Frontal cortex (tissue), 4 donors: Measurements from ENCODE around the gene ADGRL1. TPM values are rescaled to one million over a fixed set of nuclear protein-coding genes. Genes with fewer than 3 reads are reported as not detected.

Experiments used
- DNase-seq, 2 donors: peaks; one replicate each; pipeline ENCODE4 v3.0.0; 2012; ENCODE audit warnings: low spot score in 2 of 2
- FAIRE-seq: peaks from 2 replicates; lab custom pipeline; 2012; peaks lifted over from hg19 to GRCh38; lab: Jason Lieb, UNC
- small RNA-seq: library from RNA; depleted of rRNA; stranded (forward); fragments of <200 nt; gene quantifications from one replicate; pipeline ENCODE3, GENCODE V24; 2014
- total RNA-seq: library from RNA; depleted of rRNA; stranded (reverse); fragments of >200 nt; gene quantifications from one replicate; pipeline ENCODE4 v1.2.3, GENCODE V29; 2014
- donor health status: control.
- donor health status: control.
- donor health status: control.

The ADGRL1 gene
- total RNA-seq, 1 donor from 2014 or later: 41.6 TPM

DNA sequence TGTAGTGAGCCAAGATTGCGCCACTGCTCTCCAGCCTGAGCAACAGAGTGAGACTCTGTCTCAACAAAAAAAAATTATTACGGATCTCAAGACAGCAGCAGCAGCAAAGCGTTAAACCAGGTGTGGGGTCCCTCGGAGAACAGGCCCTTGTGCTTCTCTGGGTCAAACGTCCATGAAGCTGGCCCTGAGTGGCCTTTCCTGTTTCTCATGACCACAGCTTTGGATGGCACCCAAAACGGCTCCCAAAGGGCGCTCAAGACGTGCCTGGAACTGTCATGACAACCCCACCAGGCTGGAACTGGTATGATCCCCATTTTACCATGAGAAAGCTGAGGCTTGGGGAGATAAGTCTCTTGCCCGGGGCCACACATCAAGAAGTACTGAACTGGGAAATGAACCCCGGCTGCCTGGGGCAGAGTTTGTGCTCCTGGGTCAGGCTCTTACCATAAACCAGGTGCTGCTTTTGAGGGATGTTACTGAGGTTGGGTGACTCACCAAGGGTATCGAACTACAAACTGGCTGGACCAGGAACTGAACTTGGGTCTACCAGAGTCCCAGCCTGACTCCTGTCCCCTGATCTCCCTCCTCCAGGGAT lies 103.8 kb downstream of the ADGRL1 start:
- no peak for FAIRE-seq
- no peak for DNase-seq

DNA sequence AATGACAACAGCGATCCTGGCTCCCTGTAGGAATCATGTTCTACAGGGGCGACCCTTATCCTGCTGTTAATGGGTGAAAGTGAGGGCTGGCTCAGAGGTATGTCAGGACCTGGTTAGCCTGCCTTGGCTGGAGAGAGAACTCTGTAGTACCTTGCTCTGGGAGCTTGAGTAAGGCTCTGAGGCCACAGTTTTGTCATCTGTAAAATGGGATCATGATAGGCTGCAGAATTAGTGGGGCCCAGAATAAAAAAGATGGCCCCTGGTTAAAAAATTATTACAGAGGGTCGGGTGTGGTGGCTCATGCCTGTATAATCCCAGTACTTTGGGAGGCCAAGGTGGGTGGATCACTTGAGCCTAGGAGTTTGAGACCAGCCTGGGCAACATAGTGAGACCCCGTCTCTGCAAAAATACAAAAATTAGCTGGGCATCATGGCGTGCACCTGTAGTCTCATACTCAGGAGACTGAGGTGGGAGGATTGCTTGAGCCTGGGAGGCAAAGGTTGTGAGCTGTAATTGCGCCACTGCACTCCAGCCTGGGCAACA lies 104.9 kb downstream of the ADGRL1 start:
- DNase-seq: no peak
- FAIRE-seq: no peak

Small RNA genes within 50 kb of the gene (small RNA-seq; reads per million reads assigned to genes)
- not detected for gene RN7SL231P

Other genes with a start within 250 kb of the ADGRL1 start
- gene RFX1, start 199.8 kb downstream of the ADGRL1 start, total RNA-seq: 1.2 TPM
- not detected for gene RLN3, start 178.0 kb downstream of the ADGRL1 start, total RNA-seq
- 5.7 TPM for gene IL27RA, start 174.4 kb downstream of the ADGRL1 start, total RNA-seq
- 3.3 TPM for gene PALM3, start 144.1 kb downstream of the ADGRL1 start, total RNA-seq
- gene MISP3, start 133.4 kb downstream of the ADGRL1 start, total RNA-seq: 0.41 TPM
- not detected for gene C19orf67, start 120.4 kb downstream of the ADGRL1 start, total RNA-seq
- 43.2 TPM for gene SAMD1, start 115.4 kb downstream of the ADGRL1 start, total RNA-seq
- gene PRKACA, start 88.4 kb downstream of the ADGRL1 start, total RNA-seq: 22.0 TPM
- gene ASF1B, start 69.6 kb downstream of the ADGRL1 start, total RNA-seq: 1.2 TPM
- 0.82 TPM for gene ADGRE5, start 175.3 kb upstream of the ADGRL1 start, total RNA-seq
- gene DDX39A, start 213.2 kb upstream of the ADGRL1 start, total RNA-seq: 29.8 TPM
- gene PKN1, start 227.1 kb upstream of the ADGRL1 start, total RNA-seq: 99.5 TPM